B cell (primary cell): ENCODE results near the gene TAPBPL. TPM values are rescaled to one million over a fixed set of nuclear protein-coding genes. Genes with fewer than 3 reads are reported as not detected.
"Not testable (repeated sequence)": the region's sequence is repeated elsewhere in the genome, so short reads cannot be mapped to it uniquely, and the experiment has no call there.

Experiments used
- ATAC-seq: fragments of 200-7000 bp; cut with Tn5 transposase; one replicate; pipeline ENCODE4 v1.10.0; 2021; ENCODE audit warnings: low read depth, mild to moderate bottlenecking, moderate number of reproducible peaks, moderate library complexity
- CTCF ChIA-PET: fragments of 350-600 bp; sonication (Branson Sonifier 250); formaldehyde crosslinking; loops from one replicate; lab custom pipeline; 2021; ENCODE audit warnings: antibody characterized with exemption, inconsistent platforms; lab: Charles Lee
- POLR2A ChIA-PET: fragments of 350-600 bp; sonication (Branson Sonifier 250); formaldehyde crosslinking; loops from one replicate; lab custom pipeline; 2021; ENCODE audit warnings: antibody characterized with exemption; lab: Charles Lee
- DNase-seq: peaks from one replicate; pipeline ENCODE4 v3.0.0; 2013
- H2AFZ ChIP-seq: 2 replicates; pipeline ENCODE4 v1.6.1; 2012; ENCODE audit warnings: mild to moderate bottlenecking, low read depth, low read length; ENCODE audit not compliant: insufficient read depth, poor library complexity, severe bottlenecking
- H3K27ac ChIP-seq, 2 donors: 1 replicate in 1 of 2; 2 replicates in 1 of 2; pipeline ENCODE4 v1.5.1; 2012 to 2013; ENCODE audit warnings: low read length in 2 of 2, mild to moderate bottlenecking in 2 of 2, moderate library complexity in 1 of 2
- H3K27me3 ChIP-seq, 4 experiments: fragments of 200-600 bp in 1 of 4; sonication (generic) in 1 of 4; replicated peaks in 1 of 4; 1 replicate in 2 of 4; 2 replicates in 2 of 4; pipeline versions ENCODE4 v1.6.1 to v1.7.0; 2013 to 2016; ENCODE audit warnings: low read length in 3 of 4, mild to moderate bottlenecking in 2 of 4, mixed read lengths in 1 of 4, moderate library complexity in 1 of 4; ENCODE audit not compliant: insufficient read depth in 4 of 4, control insufficient read depth in 3 of 4; ENCODE audit errors: control extremely low read depth in 1 of 4
- H3K36me3 ChIP-seq, 2 experiments: replicated peaks in 1 of 2; 1 replicate in 1 of 2; 2 replicates in 1 of 2; pipeline versions ENCODE4 v1.6.1 to v1.7.1; 2013; ENCODE audit warnings: low read length in 1 of 2; ENCODE audit not compliant: insufficient read depth in 2 of 2, control insufficient read depth in 1 of 2; ENCODE audit errors: control extremely low read depth in 1 of 2, extremely low read depth in 1 of 2
- H3K4me1 ChIP-seq, 2 donors: fragments of 200-600 bp in 1 of 2; sonication (generic) in 1 of 2; 1 replicate in 1 of 2; 2 replicates in 1 of 2; pipeline versions ENCODE4 v1.5.1 to v1.6.1; 2013 to 2017; ENCODE audit warnings: low read length in 2 of 2; ENCODE audit not compliant: control insufficient read depth in 2 of 2, insufficient read depth in 2 of 2
- H3K4me2 ChIP-seq: replicated peaks from 2 replicates; pipeline ENCODE3; 2012; ENCODE audit warnings: mild to moderate bottlenecking, low read depth, low read length; ENCODE audit not compliant: poor library complexity, severe bottlenecking
- H3K4me3 ChIP-seq, 5 experiments: fragments of 200-600 bp in 1 of 5; sonication (generic) in 1 of 5; 1 replicate in 3 of 5; 2 replicates in 2 of 5; pipeline versions ENCODE4 v1.5.1 to v1.7.0; 2011 to 2016; ENCODE audit warnings: low read length in 4 of 5, mild to moderate bottlenecking in 4 of 5, low read depth in 2 of 5, control low read depth in 1 of 5, moderate library complexity in 1 of 5; ENCODE audit not compliant: insufficient read depth in 1 of 5; ENCODE audit errors: control extremely low read depth in 1 of 5, extremely low read depth in 1 of 5
- H3K79me2 ChIP-seq: fragments of 200-600 bp; sonication (generic); one replicate; pipeline ENCODE4 v1.6.0; 2016; ENCODE audit warnings: low read length; ENCODE audit not compliant: control insufficient read depth, insufficient read depth
- H3K9ac ChIP-seq: fragments of 200-600 bp; sonication (generic); 2 replicates; pipeline ENCODE4 v1.6.1; 2017; ENCODE audit warnings: mild to moderate bottlenecking, low read length, moderate library complexity
- H3K9me3 ChIP-seq, 3 donors: one replicate each; pipeline versions ENCODE4 v1.6.1 to v1.7.1; 2013; ENCODE audit warnings: low read length in 2 of 3; ENCODE audit not compliant: control insufficient read depth in 2 of 3, insufficient read depth in 1 of 3; ENCODE audit errors: control extremely low read depth in 1 of 3
- H4K20me1 ChIP-seq: 2 replicates; pipeline ENCODE4 v1.6.0; 2012; ENCODE audit warnings: mild to moderate bottlenecking, low read length; ENCODE audit not compliant: insufficient read depth, control insufficient read depth, poor library complexity, severe bottlenecking
- H3K27ac Mint-ChIP-seq: one replicate; pipeline ENCODE4 v1.8.0; 2021; ENCODE audit warnings: mixed read lengths
- H3K27me3 Mint-ChIP-seq: one replicate; pipeline ENCODE4 v1.8.0; 2021; ENCODE audit warnings: mixed read lengths
- H3K4me1 Mint-ChIP-seq: one replicate; pipeline ENCODE4 v1.8.0; 2021; ENCODE audit warnings: mixed read lengths
- H3K4me3 Mint-ChIP-seq: one replicate; pipeline ENCODE4 v1.8.0; 2021; ENCODE audit warnings: mixed read lengths
- H3K9me3 Mint-ChIP-seq: one replicate; pipeline ENCODE4 v1.8.0; 2022; ENCODE audit warnings: mixed read lengths; ENCODE audit not compliant: insufficient read depth
- CTCF ChIP-seq: fragments of 200-600 bp; IDR thresholded peaks from one replicate; pipeline ENCODE4 v1.8.0; 2022; ENCODE audit warnings: antibody characterized with exemption, mild to moderate bottlenecking
- EZH2 ChIP-seq: IDR thresholded peaks from 2 replicates; pipeline ENCODE4 v1.6.1; 2012; ENCODE audit warnings: borderline replicate concordance, low read depth, mild to moderate bottlenecking, moderate library complexity, low read length; ENCODE audit not compliant: insufficient read depth, poor library complexity, severe bottlenecking
- WGBS: methylation state at CpG from one replicate; pipeline ENCODE4 v1.1.5; 2013; ENCODE audit warnings: missing lambda C conversion rate; ENCODE audit not compliant: insufficient coverage; 5-methylcytosine and 5-hydroxymethylcytosine counted together
- intact Hi-C: fragments of 100-400 bp; cut with micrococcal nuclease; formaldehyde crosslinking; loops from one replicate; pipeline ENCODE4 v1.10.0; 2022
- polyA plus RNA-seq: library from polyadenylated mRNA; depleted of rRNA; stranded (reverse); fragments of >200 nt; gene quantifications from 2 replicates; pipeline ENCODE4 v1.2.3, GENCODE V29; 2012
- total RNA-seq, 2 donors: library from RNA; stranded (reverse); fragments of 120-200 nt in 1 of 2; gene quantifications; 1 replicate in 1 of 2; 2 replicates in 1 of 2; pipeline versions ENCODE4 v1.2.3 to v1.2.4, GENCODE V29; 2013 to 2022

Gene TAPBPL
- total and polyA plus RNA-seq, 2 donors (not counting 1 experiment from before 2014, with no cell fraction given) = 80.5 to 103 TPM

GRCh38 chr12:6426882-6427671, 24.8 kb upstream of the TAPBPL start:
- peak overlapping the region; percentile 80 for H3K4me3 Mint-ChIP-seq
- ATAC-seq = peak; percentile 67

GRCh38 chr12:6427796-6428195, 24.0 kb upstream of the TAPBPL start:
- Mint-ChIP-seq H3K4me1 (peaks cover 66% of the 10 kb centered on the region), H3K4me3 (peak overlapping the region; percentile 80), H3K27ac (peak overlapping the region; percentile 94)
- CTCF ChIA-PET = interaction anchor here (0.7 to 8.3 kb wide), 5 partner anchors 16 to 109 kb away, joined by 3 to 383 read pairs (median 87); partner anchors contain the start of genes CD27, GAPDH and VAMP1
- H3K4me1 ChIP-seq = peaks cover 50 to 68% of the 10 kb centered on the region in 2 donors
- not testable (repeated sequence) for H4K20me1 ChIP-seq, H3K9me3 Mint-ChIP-seq, ATAC-seq, H3K27me3 ChIP-seq, DNase-seq, H3K9me3 ChIP-seq, H3K36me3 ChIP-seq, H3K79me2 ChIP-seq, H2AFZ ChIP-seq, H3K27me3 Mint-ChIP-seq
- 83% methylated on average over 4 of the region's 10 CpGs for WGBS
- peak overlapping the region; percentile 71 for H3K4me2 ChIP-seq
- peak overlapping the region in 3 of 5 experiments; percentile 12 to 47 (median 45) for H3K4me3 ChIP-seq
- H3K27ac ChIP-seq = peak overlapping the region; percentile 99
- H3K9ac ChIP-seq = peak overlapping the region; percentile 56
- POLR2A ChIA-PET = interaction anchor here (0.7 to 5.6 kb wide), 7 partner anchors 10 to 42 kb away, joined by 3 to 72 read pairs (median 3); partner anchors contain the start of genes CD27, TAPBPL and VAMP1
- intact Hi-C loops = loop anchor here (1.0 kb wide), 2 partner anchors 16 to 25 kb away; partner anchors contain the start of gene TAPBPL

More at GRCh38 chr12:6426882-6427671, 24.8 kb upstream of the TAPBPL start:
- ChIA-PET POLR2A (interaction anchor here (0.7 to 5.6 kb wide), 10 partner anchors 10 to 109 kb away, joined by 3 to 72 read pairs (median 16); partner anchors contain the start of genes CD27, GAPDH, MRPL51 and TAPBPL), CTCF (interaction anchor here (0.7 to 8.3 kb wide), 8 partner anchors 17 to 110 kb away, joined by 3 to 383 read pairs (median 36); partner anchors contain the start of genes CD27, GAPDH, MRPL51 and TAPBPL)
- peak; percentile 94 for DNase-seq
- intact Hi-C loops = loop anchor here (1.0 kb wide), 6 partner anchors 16 to 208 kb away; partner anchors contain the start of genes CHD4, LPAR5, MRPL51 and TAPBPL
- WGBS = under 1% methylated on average over 10 of the region's 14 CpGs
- no peaks in the 10 kb centered on the region for H3K79me2 ChIP-seq
- H3K9me3 Mint-ChIP-seq = no peaks in the 10 kb centered on the region
- no peaks in the 10 kb centered on the region for H3K27me3 ChIP-seq
- H4K20me1 ChIP-seq = no peaks in the 10 kb centered on the region
- H3K27ac Mint-ChIP-seq = peak overlapping the region; percentile 94
- peak overlapping the region; percentile 56 for H3K9ac ChIP-seq
- peaks cover 47 to 62% of the 10 kb centered on the region in 2 donors for H3K4me1 ChIP-seq
- H3K27ac ChIP-seq = peak overlapping the region; percentile 99
- H3K9me3 ChIP-seq = no peaks in the 10 kb centered on the region
- peak overlapping the region in 4 of 5 experiments; percentile 4 to 47 (median 28) for H3K4me3 ChIP-seq
- peak overlapping the region; percentile 71 for H3K4me2 ChIP-seq
- peak overlapping the region; percentile 16 for H2AFZ ChIP-seq
- no peak for TF ChIP-seq CTCF
- no peak for TF ChIP-seq EZH2
- no peaks in the 10 kb centered on the region for H3K36me3 ChIP-seq
- peaks cover 62% of the 10 kb centered on the region for H3K4me1 Mint-ChIP-seq
- H3K27me3 Mint-ChIP-seq = peaks cover 3% of the 10 kb centered on the region
